Caco-2 (cell line): ENCODE results near the gene MEGF11. TPM values are rescaled to one million over a fixed set of nuclear protein-coding genes. Genes with fewer than 3 reads are reported as not detected.
"Not testable (repeated sequence)": the region's sequence is repeated elsewhere in the genome, so short reads cannot be mapped to it uniquely, and the experiment has no call there.

Experiments used
- BruUV-seq: library from RNA; stranded (reverse); fragments of 400-500 nt; replicated peaks from 2 replicates; lab custom pipeline; 2021; lab: Mats Ljungman, UMichigan
- CTCF ChIA-PET: fragments of 300-600 bp; sonication (Branson Sonifier 250); formaldehyde crosslinking; loops from one replicate; lab custom pipeline; 2022; ENCODE audit warnings: antibody characterized with exemption; lab: Charles Lee
- POLR2A ChIA-PET: fragments of 300-600 bp; sonication (Branson Sonifier 250); formaldehyde crosslinking; loops from one replicate; lab custom pipeline; 2022; ENCODE audit warnings: antibody characterized with exemption; lab: Charles Lee
- DNase-seq, 2 experiments: peaks; one replicate each; pipeline versions ENCODE4 v3.0.0 to v3.0.0-alpha.2; 2020 to 2022
- H3K27me3 ChIP-seq: replicated peaks from 2 replicates; pipeline ENCODE4 v1.6.0; 2011; ENCODE audit warnings: low read length; ENCODE audit not compliant: control insufficient read depth, insufficient read depth
- H3K36me3 ChIP-seq: 2 replicates; pipeline ENCODE4 v1.5.1; 2011; ENCODE audit warnings: low read length; ENCODE audit not compliant: control insufficient read depth, insufficient read depth
- H3K4me1 ChIP-seq: fragments of 250-450 bp; sonication (Bioruptor Pico); 2 replicates; pipeline ENCODE4 v1.5.1; 2020; ENCODE audit warnings: mild to moderate bottlenecking
- H3K4me3 ChIP-seq: 2 replicates; pipeline ENCODE4 v1.5.1; 2011; ENCODE audit warnings: low read depth, mild to moderate bottlenecking, control low read depth, low read length
- H3K9me3 ChIP-seq: fragments of 250-450 bp; sonication (Bioruptor Pico); 2 replicates; pipeline ENCODE4 v1.5.1; 2020; ENCODE audit warnings: mild to moderate bottlenecking, moderate library complexity
- H3K27ac Mint-ChIP-seq: one replicate; pipeline ENCODE4 v1.8.0; 2022; ENCODE audit warnings: mixed read lengths; ENCODE audit not compliant: unreplicated experiment
- H3K27me3 Mint-ChIP-seq: one replicate; pipeline ENCODE4 v1.8.0; 2022; ENCODE audit warnings: mixed read lengths; ENCODE audit not compliant: insufficient read depth, unreplicated experiment
- H3K36me3 Mint-ChIP-seq: one replicate; pipeline ENCODE4 v1.8.0; 2022; ENCODE audit warnings: mild to moderate bottlenecking, mixed read lengths; ENCODE audit not compliant: insufficient read depth, unreplicated experiment
- H3K4me1 Mint-ChIP-seq: one replicate; pipeline ENCODE4 v1.8.0; 2022; ENCODE audit warnings: low read depth, mixed read lengths; ENCODE audit not compliant: unreplicated experiment
- H3K4me3 Mint-ChIP-seq: one replicate; pipeline ENCODE4 v1.8.0; 2022; ENCODE audit warnings: mild to moderate bottlenecking, moderate library complexity, mixed read lengths; ENCODE audit not compliant: unreplicated experiment
- H3K9me3 Mint-ChIP-seq: one replicate; pipeline ENCODE4 v1.8.0; 2022; ENCODE audit warnings: mixed read lengths; ENCODE audit not compliant: unreplicated experiment
- intact Hi-C: fragments of 100-400 bp; cut with micrococcal nuclease; formaldehyde crosslinking; loops from one replicate; pipeline ENCODE4 v1.10.0; 2022; ENCODE audit not compliant: unreplicated experiment
- total RNA-seq: library from RNA; stranded (reverse); gene quantifications from 2 replicates; pipeline ENCODE4 v1.2.3, GENCODE V29; 2022
- TF ChIP-seq, protein P1 (sequence below), 2 experiments: fragments of 200-600 bp in 1 of 2; IDR thresholded peaks; 1 replicate in 1 of 2; 2 replicates in 1 of 2; pipeline versions ENCODE4 v1.5.1 to v1.8.0; 2011 to 2022; ENCODE audit warnings: antibody characterized with exemption in 1 of 2, control low read depth in 1 of 2, inconsistent platforms in 1 of 2, low read depth in 1 of 2, low read length in 1 of 2, mild to moderate bottlenecking in 1 of 2, moderate library complexity in 1 of 2; ENCODE audit not compliant: insufficient read depth in 1 of 2, severe bottlenecking in 1 of 2, unreplicated experiment in 1 of 2

Gene MEGF11
- total RNA-seq, 1 experiment from 2014 or later, result 0.66 TPM

- Mint-ChIP-seq H3K4me3 (no peak overlapping the region), H3K36me3 (peaks cover 22% of the 10 kb centered on the region), H3K9me3 (no peaks in the 10 kb centered on the region), H3K4me1 (no peaks in the 10 kb centered on the region), H3K27me3 (no peaks in the 10 kb centered on the region), H3K27ac (no peak overlapping the region)
- ChIA-PET POLR2A (no interaction called here), CTCF (no interaction called here)
- Histone ChIP-seq H3K36me3 (no peaks in the 10 kb centered on the region; the same call in 1 of the 2 replicates), H3K9me3 (no peaks in the 10 kb centered on the region), H3K27me3 (no peaks in the 10 kb centered on the region), H3K4me1 (no peaks in the 10 kb centered on the region), H3K4me3 (no peak overlapping the region)
- TF ChIP-seq, protein P1, sequence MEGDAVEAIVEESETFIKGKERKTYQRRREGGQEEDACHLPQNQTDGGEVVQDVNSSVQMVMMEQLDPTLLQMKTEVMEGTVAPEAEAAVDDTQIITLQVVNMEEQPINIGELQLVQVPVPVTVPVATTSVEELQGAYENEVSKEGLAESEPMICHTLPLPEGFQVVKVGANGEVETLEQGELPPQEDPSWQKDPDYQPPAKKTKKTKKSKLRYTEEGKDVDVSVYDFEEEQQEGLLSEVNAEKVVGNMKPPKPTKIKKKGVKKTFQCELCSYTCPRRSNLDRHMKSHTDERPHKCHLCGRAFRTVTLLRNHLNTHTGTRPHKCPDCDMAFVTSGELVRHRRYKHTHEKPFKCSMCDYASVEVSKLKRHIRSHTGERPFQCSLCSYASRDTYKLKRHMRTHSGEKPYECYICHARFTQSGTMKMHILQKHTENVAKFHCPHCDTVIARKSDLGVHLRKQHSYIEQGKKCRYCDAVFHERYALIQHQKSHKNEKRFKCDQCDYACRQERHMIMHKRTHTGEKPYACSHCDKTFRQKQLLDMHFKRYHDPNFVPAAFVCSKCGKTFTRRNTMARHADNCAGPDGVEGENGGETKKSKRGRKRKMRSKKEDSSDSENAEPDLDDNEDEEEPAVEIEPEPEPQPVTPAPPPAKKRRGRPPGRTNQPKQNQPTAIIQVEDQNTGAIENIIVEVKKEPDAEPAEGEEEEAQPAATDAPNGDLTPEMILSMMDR (IDR thresholded peaks at IDR 0.05; ENCODE audit: insufficient read depth in 1 of 2, low read depth in 1 of 2, low read length in 1 of 2, severe bottlenecking in 1 of 2, unreplicated experiment in 1 of 2), result no peak
- DNase-seq, result no peak
- intact Hi-C loops, result no loop called here
- BruUV-seq, result no TSS peak
Observed at GRCh38 chr15:65875458-65875857, 378.1 kb downstream of the MEGF11 start.

GRCh38 chr15:65873256-65873655, 380.3 kb downstream of the MEGF11 start:
- Histone ChIP-seq H3K4me3 (no peak overlapping the region), H3K27me3 (no peaks in the 10 kb centered on the region), H3K4me1 (no peaks in the 10 kb centered on the region), H3K9me3 (no peaks in the 10 kb centered on the region), H3K36me3 (no peaks in the 10 kb centered on the region; the same call in 1 of the 2 replicates)
- intact Hi-C loops, result no loop called here
- peaks cover 3% of the 10 kb centered on the region for H3K27me3 Mint-ChIP-seq
- POLR2A ChIA-PET, result no interaction called here
- H3K27ac Mint-ChIP-seq, result no peak overlapping the region
- peaks cover 9% of the 10 kb centered on the region for H3K4me1 Mint-ChIP-seq
- TF ChIP-seq, protein P1 (IDR thresholded peaks at IDR 0.05; ENCODE audit: insufficient read depth in 1 of 2, low read depth in 1 of 2, low read length in 1 of 2, severe bottlenecking in 1 of 2, unreplicated experiment in 1 of 2), result no peak
- DNase-seq, result no peak
- CTCF ChIA-PET, result no interaction called here
- BruUV-seq, result no TSS peak
- H3K36me3 Mint-ChIP-seq, result peaks cover 42% of the 10 kb centered on the region
- no peak overlapping the region for H3K4me3 Mint-ChIP-seq
- no peaks in the 10 kb centered on the region for H3K9me3 Mint-ChIP-seq

DNA sequence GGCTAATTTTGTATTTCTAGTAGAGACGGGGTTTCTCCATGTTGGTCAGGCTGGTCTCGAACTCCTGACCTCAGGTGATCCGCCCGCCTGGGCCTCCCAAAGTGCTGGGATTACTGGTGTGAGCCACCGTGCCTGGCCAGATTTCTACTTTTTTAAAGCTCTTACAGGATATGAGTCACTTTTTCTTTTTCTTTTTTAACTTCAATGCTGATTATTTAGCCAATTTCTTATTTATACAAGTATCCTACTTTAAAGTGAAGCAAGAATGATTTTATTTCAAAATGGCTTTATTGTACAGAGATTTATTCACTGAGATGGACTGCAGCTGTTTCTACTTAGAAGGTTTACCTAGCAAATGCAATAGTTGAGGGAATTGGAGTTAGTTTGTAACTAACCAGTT, 381.0 kb downstream of the MEGF11 start:
- CTCF ChIA-PET, H3K9me3 Mint-ChIP-seq, BruUV-seq: not testable (repeated sequence)

DNA sequence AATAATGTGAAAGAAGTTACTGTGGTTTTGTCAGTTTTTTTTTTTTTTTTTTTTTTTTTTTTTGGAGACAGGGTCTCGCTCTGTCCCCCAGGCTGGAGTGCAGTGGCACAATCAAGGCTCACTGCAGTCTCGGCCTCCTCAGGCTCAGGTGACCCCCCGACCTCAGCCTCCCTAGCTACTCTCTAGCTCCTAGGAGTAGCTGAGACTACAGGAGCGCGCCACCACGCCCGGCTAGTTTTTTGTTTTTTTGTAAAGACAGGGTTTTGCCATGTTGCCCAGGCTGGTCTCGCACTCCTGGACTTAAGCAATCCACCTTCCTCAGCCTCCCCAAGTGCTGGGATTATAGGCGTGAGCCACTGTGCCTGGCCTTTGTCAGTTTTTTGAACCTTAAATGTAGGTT, 381.7 kb downstream of the MEGF11 start:
- POLR2A ChIA-PET, H3K4me1 ChIP-seq, DNase-seq, H3K4me3 Mint-ChIP-seq, H3K9me3 Mint-ChIP-seq, H3K4me3 ChIP-seq, BruUV-seq, H3K36me3 ChIP-seq, H3K27ac Mint-ChIP-seq, H3K27me3 Mint-ChIP-seq, intact Hi-C loops, H3K27me3 ChIP-seq, H3K9me3 ChIP-seq: not testable (repeated sequence)
- peaks cover 10% of the 10 kb centered on the region for H3K4me1 Mint-ChIP-seq
- CTCF ChIA-PET, result interaction anchor here (0.6 kb wide), 1 partner anchor 34 kb away, joined by 3 read pairs; no protein-coding TSS in a partner anchor
- peaks cover 34% of the 10 kb centered on the region for H3K36me3 Mint-ChIP-seq

More for the DNA sequence above, 381.0 kb downstream of the MEGF11 start:
- H3K4me3 ChIP-seq, H3K27ac Mint-ChIP-seq, H3K27me3 Mint-ChIP-seq, POLR2A ChIA-PET, H3K9me3 ChIP-seq, H3K4me1 ChIP-seq, intact Hi-C loops, DNase-seq, H3K27me3 ChIP-seq, H3K36me3 ChIP-seq, H3K4me3 Mint-ChIP-seq: not testable (repeated sequence)
- Mint-ChIP-seq H3K36me3 (peaks cover 37% of the 10 kb centered on the region), H3K4me1 (peaks cover 10% of the 10 kb centered on the region)
